HG02798 (cell line): ENCODE measurements around the gene PDIA4.
"Not testable (repeated sequence)": the region's sequence is repeated elsewhere in the genome, so short reads cannot be mapped to it uniquely, and the experiment has no call there.

Experiments used
- ATAC-seq: cut with Tn5 transposase; IDR thresholded peaks from one replicate; pipeline ENCODE4 v1.9.1; 2021; ENCODE audit warnings: mild to moderate bottlenecking; ENCODE audit not compliant: unreplicated experiment, poor library complexity

PDIA4 gene

DNA sequence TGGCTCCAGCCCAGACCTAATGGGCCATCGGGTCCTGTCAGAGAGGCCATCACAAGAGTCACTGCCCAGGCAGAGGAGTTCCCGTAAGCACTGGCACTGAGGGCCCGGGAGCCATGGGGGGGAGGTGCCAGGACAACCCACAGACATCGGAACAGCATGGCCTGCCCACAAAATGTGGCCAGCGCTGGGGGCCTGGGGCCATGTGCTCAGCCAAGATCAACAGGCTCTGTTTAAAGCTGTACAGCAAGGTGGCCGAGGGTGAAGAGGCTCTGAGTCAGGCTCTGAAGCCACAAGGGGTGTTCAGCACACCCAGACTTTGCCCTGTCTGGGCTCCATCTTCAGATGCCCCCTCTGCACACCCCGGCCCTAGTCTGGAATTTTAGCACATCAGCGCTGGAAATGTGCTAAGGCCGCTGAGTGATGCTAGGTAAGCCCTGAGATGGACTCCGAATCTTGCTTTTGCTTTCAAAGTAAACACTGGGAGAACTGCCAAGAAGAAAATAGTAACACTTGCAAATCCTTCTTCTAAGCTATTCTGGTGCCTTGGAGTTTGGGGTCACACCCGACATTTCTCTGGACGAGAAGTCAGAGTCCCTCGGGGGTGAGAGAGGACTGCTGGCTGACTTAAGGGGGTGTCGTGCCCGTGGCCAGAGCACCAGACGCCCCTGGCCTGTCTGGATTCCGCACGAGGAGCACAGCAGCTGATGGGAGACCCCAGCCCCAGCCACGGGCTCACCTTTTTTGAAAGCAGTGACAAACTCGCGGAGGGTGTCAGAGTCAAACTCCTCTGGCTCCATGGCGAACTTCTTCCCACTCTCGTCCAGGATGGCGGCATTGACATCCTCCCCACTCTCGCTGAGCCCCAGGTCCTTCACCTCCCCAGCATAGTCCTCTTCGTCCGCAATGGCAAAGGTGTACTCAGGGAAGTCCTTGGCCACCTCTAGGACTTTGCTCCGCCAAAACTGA lies 23.6 kb downstream of the PDIA4 start:
- ATAC-seq, result no peak

GRCh38 chr7:149003560-149004305 lies 24.6 kb downstream of the PDIA4 start:
- ATAC-seq, result no peak

DNA sequence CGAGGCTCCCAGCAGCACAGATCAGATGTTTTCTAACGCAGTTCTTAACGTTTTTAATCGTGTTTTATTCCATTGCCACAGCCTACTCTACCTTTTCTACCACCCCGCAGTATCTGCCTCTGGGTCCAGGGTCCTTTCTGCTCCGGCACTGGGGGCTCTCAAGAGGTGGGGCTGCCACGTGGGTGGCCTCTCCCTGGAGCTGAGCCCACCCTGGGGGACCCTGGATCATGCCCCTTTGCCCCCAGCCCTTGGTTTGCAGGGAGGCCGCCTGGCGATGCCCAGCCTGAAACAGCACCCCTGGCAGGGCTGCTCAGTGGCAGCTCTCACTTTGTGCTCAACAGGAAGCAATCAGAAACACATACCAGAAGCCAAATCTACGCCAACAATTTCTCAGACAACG lies 25.3 kb downstream of the PDIA4 start:
- ATAC-seq, result no peak

DNA sequence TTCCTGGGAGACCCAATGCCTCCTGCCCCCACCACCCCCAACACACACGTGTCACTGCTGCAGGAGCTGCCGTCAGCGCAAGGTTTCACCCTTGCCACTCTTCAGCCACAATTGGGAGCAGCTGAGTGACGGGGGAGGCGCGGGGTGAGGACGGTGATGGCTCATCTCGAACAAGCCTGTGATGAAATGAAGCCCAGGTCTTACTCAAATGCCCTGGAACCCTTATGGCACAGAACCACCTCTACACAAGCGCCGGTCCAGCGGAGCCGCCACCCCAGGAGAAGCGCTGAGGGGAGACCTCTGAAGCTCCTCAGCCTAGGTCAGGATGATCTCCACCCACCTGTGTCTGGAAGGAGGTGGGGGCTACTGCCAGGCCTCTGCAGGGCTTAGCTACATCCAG lies 25.7 kb downstream of the PDIA4 start:
- no peak for ATAC-seq

- no peak for ATAC-seq
These were observed 26.8 kb downstream of the PDIA4 start for GRCh38 chr7:149001427-149002068.

GRCh38 chr7:149000961-149001360 lies 27.3 kb downstream of the PDIA4 start:
- ATAC-seq, result no peak

GRCh38 chr7:148999192-148999591 lies 29.1 kb downstream of the PDIA4 start:
- ATAC-seq, result no peak

DNA sequence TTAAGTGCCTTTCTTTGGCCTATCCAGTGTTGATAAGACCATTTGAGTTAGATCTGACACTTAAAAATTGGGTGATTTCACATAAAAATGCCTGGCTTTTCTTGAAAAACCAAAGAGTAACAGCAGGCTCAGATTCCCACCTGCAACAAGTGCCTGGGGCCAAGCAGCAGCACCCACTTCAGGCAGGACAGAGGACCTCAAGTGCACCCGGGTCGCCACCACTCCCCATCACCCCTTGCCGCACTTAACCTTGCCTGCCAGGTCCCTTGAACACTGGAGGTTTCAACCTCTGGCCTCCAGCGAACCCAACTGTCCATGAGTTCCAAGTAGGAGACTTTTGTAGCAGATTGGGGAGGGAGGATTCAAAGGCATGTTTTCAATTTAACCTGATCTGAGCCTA lies 30.8 kb downstream of the PDIA4 start:
- ATAC-seq, result no peak

- no peak for ATAC-seq
These were observed 33.7 kb downstream of the PDIA4 start for GRCh38 chr7:148994576-148994975.

- no peak for ATAC-seq
These were observed 35.1 kb downstream of the PDIA4 start for GRCh38 chr7:148993193-148993592.

DNA sequence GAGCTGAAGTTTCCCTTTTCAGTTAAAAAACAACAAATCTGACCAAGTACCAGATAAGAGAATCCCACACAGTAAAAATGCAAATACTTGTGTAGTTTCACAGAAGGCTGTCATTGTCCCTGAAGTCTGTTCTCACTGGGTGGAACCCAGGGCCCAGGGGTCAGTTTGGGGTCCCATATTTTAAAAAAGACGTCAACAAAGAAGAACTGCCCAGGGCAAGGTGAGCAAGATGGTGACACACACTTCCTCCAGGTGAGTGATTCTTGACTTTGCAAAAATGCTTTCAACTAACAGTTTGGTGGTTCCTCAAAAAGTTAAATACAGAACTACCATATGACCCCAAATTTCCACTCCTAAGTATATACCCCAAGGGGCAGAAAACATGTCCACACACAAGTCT lies 36.8 kb downstream of the PDIA4 start:
- no peak for ATAC-seq

DNA sequence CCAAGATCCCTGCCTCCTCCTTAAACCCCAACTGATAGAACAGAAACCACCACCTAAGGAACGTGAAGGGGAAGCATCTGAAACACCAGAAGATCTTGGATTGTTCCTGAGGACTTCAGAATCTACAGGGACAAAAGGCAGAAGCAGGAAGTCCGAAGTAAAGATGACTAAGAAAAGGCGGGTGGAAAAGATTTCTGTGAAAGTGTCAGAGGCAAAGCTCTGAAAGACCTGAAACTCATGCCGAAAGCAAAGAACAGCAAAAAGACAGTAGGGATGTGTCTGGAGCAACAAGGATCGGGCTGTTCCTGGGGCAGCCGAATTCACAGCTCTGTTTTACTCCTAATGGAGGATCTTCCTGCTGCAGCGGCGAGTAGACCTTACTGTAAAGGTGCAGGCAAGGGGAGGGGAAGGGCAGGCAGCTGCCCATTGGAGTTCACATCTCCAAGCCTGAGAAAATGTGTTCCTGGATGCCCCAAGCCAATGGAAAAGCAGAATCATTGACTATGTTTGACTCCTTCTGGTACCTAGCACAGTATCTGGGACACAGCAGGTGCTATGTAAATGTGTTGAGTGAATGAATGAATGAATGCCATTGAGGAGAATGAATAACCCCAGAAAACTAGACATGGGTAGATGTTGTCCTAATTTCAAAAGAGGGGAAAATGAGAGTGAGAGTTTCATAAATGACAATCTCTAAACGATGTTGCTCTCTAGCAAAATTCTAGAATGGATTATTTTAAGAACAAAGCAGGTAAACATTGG lies 40.4 kb downstream of the PDIA4 start:
- no peak for ATAC-seq

DNA sequence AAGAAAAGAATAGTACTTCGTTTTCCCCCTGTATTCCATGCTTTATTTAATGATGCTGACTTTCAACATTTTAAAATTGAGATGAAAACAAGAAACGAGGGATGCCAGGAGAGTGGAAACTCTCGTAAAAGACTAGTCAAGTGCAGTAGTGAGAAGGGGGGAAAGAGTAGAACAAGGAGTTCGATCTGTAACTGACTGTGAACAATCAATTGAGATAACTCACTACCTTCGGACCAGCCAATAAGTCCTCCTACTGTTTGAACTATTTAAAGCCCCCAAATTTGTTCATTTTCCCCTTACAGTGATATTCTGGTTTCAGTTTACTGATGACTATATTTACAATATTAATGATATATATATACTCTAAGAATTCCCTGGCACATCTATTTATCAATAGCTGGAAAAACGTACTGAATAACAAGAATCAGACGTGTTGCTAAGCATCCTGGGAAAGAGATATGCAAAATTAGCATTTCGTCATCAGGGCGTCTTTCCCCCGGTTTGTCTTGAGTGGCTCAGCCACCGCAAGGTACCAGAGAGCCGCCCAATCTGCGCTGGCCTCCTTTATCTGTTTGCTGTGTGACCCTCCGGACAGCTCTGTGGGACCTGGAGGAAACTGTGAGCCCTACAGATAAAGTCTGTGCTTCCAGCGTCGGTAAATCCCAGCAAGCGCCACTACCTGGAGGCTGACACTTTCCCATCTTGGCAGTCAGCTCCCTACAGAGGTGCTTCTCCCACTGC lies 41.1 kb downstream of the PDIA4 start:
- ATAC-seq, result peak; percentile 90

GRCh38 chr7:148986742-148987009 lies 41.6 kb downstream of the PDIA4 start:
- no peak for ATAC-seq

DNA sequence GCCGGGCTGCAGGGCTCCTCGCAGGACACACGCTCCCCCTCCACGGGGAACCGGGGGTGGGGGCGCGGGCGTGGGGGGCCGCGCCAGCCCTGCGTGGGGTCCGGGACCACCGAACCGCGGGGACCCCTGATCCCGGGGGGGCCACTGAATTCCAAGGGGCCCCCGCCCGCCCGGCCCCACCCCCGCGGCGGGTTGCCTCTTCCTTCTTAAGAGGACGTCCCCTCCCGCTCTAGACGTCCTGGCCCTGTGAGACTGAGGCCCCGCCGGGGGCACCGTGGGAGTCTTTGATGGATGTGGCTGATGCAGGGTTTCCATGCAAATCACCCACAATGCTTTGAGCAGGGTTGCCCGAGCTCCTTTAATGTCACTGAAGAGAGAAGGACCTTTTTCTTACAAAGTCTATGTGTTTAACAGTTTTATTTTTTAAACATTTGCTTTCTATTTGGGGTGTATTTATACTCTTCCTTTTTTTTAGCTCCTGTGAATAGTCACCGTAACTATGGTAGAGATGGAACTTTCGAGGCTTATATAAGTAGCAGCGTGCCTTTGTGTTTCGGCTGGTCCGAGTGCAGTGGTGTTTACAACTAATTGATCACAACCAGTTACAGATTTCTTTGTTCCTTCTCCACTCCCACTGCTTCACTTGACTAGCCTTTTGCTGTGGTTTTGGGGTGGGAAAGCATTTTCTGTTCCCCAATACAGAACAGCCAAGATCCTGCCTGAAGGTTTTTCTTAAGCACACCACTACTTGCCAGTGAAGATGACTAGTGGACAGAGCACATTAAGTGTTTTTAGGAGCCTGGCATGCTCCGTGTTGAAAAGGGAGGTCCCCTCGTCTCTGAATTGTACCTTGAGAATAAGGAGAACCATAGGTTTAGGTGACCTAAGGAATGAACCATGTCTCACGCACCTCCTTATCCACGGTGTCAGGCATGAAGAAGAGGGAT lies 44.8 kb downstream of the PDIA4 start:
- ATAC-seq, result peak; percentile 55

- ATAC-seq, result no peak
These were observed 45.6 kb downstream of the PDIA4 start for GRCh38 chr7:148982654-148983199.

- no peak for ATAC-seq
These were observed 48.5 kb downstream of the PDIA4 start for GRCh38 chr7:148979827-148980226.

DNA sequence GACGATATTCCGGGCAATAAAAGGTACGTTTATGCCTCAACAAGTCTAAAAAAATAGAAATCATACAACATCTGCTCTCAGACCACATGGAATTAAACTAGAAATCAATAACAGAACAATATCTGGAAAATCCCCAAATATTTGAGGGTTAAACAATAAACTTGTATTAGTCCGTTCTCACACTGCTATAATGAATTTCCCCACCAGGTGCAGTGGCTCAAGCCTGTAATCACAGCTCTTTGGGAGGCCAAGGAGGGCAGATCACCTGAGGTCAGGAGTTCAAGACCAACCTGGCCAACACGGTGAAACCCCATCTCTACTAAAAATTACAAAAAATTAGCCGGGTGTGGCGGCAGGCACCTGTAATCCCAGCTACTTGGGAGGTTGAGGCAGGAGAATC lies 49.2 kb downstream of the PDIA4 start:
- not testable (repeated sequence) for ATAC-seq
